ENCODE results near the gene OGG1. TPM values are rescaled to one million over a fixed set of nuclear protein-coding genes. Genes with fewer than 3 reads are reported as not detected.

OGG1 gene
- total RNA-seq, 1 donor from 2014 or later, result 38.4 TPM

DNA sequence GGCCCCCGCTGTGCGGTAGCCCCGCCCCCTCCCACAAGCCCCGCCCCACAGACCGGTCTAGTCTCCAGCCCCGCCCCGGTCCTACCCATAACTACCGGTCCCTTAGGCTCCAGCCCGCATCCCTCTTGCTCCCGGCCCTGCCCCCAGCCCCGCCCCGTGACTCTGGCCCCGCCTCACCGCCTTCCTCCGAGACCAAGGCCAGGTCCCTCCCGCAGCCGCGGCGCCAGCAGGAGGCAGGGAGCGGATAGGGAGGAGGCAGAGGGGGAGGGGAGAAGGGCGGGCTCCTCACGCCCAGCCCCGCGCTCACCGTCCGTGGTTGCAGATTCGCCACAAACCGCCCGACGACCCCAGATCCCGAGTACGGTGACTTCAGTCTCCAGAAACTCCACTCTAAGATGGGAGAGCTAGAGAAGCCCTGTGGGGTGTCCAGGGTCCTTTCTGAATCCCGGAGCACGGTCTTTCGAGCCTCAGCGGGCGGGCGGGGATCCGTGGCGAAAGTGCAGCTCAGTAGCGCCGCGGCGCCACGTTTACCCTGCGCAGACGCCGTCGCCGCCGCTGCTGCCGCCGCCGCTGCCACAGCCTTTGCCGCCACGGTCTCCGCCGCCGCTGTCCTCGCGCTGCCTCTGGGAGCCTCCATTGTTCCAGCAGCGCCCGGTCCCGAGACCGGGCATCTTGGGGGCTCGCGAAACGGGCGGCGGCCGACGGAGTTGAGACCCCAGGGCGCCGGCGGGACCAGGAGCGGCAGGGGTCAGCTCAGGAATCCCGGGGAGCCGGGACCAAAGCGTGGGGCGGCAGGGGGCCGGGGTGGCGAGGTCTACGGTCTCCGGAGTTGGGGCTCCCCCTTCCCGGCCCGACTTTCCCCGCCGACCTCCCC, 18.3 kb upstream of the OGG1 start, which contains the start of gene BRPF1:
Gene BRPF1, plus strand, starts transcription at position 530 of the 874 bp plus-strand sequence. CDS start 2,406 bp downstream, outside the sequence.
- Mint-ChIP-seq H3K27me3 (ENCODE audit: low read depth) (no peaks in the 10 kb centered on the region), H3K9me3 (no peaks in the 10 kb centered on the region), H3K4me1 (ENCODE audit: low read depth) (peaks cover 57% of the 10 kb centered on the region), H3K36me3 (ENCODE audit: low read depth) (peaks cover 35% of the 10 kb centered on the region), H3K27ac (peak within 1 kb of the TSS; percentile 90), H3K4me3 (ENCODE audit: low read depth) (peak within 1 kb of the TSS; percentile 96)
- DNase-seq (ENCODE audit: low spot score), result peak; percentile 96
- intact Hi-C loops (cut with micrococcal nuclease), result loop anchor here (1.0 to 5.0 kb wide), 8 partner anchors 18 to 591 kb away; partner anchors contain the start of genes CRELD1, JAGN1, MTMR14 and OGG1

DNA sequence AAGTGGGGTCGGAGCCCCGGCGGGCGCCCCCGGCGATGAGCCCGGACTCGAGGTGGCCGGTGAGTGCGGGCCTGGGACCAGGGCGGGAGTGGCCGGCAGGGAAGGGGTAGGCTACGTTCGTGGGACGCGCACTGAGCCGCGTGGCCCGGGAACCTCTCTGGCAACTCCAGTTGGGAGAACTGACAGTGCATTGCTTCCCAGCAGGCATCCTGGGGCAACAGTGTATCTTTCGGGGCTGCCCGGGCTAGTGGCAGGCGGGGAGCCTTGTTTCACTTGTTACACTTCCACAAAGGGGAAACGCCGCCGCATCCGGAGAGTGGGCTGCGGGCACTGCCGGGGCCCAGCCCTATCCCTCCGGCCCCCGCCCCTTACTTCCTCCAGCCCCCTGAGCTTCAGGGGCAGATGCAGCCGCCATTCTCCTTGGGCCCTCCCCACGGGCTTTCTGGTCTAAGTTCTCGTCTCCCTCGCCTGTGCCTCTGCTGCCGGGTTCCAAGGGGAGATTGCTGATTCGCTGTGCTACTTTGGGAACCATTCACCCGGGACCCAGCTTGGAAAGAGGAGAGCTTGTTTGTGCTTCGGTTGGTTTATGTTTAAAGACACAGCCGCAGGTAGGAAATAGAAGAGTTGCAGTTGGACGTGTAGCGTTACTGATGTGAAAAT, 17.5 kb upstream of the OGG1 start:
- Mint-ChIP-seq H3K36me3 (ENCODE audit: low read depth) (peaks cover 43% of the 10 kb centered on the region), H3K4me1 (ENCODE audit: low read depth) (peaks cover 56% of the 10 kb centered on the region), H3K4me3 (ENCODE audit: low read depth) (peak overlapping the region; percentile 96), H3K27me3 (ENCODE audit: low read depth) (no peaks in the 10 kb centered on the region), H3K9me3 (no peaks in the 10 kb centered on the region), H3K27ac (peak overlapping the region; percentile 83)
- DNase-seq (ENCODE audit: low spot score), result peak; percentile 47
- intact Hi-C loops (cut with micrococcal nuclease), result loop anchor here (5.0 kb wide), 1 partner anchor 590 kb away; the partner anchor contains the start of gene SEC13

DNA sequence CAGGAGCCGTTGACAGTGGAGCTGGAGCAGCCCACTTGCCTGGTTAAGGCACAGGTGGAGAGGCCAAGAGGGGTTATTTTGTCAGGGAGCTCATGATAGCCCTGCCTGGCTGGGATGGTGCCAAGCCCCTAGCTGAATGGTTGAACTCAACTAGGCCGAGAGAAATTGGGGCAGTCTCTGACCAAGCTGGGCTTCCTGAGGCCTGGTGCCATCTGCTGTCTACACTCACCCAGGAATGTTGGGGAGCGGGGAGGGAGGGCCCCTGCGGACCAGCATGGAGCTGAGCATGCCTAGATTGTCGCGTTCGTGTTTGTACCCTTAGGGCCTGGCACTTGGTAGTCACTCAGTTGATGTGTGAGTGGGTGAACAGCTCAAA, 17.0 kb upstream of the OGG1 start:
- intact Hi-C loops (cut with micrococcal nuclease), result loop anchor here (5.0 kb wide), 1 partner anchor 590 kb away; the partner anchor contains the start of gene SEC13
- peak overlapping the region; percentile 83 for H3K27ac Mint-ChIP-seq
- no peaks in the 10 kb centered on the region for H3K9me3 Mint-ChIP-seq
- H3K4me3 Mint-ChIP-seq (ENCODE audit: low read depth), result peak overlapping the region; percentile 96
- H3K36me3 Mint-ChIP-seq (ENCODE audit: low read depth), result peaks cover 45% of the 10 kb centered on the region
- H3K4me1 Mint-ChIP-seq (ENCODE audit: low read depth), result peaks cover 53% of the 10 kb centered on the region
- H3K27me3 Mint-ChIP-seq (ENCODE audit: low read depth), result no peaks in the 10 kb centered on the region
- no peak for DNase-seq (ENCODE audit: low spot score)

DNA sequence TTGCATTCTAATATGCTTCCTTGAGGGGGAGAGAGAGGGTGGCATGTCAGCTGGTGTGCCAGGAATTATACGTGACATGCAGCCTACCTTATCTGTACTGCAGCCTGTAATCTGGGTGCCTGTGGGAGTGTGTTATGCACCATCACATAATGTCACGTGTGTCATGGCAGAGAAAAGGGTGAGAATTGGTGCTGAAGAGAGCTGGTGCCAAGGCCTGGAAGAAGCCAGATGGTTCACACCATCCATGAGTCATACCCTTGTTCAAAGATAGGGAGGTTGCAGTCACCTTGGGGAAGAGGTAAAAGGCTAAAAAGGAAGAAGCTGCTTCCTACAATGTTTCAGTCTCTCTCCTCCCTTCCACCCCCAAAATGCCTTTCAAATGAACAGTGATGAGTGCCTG, 12.9 kb upstream of the OGG1 start:
- Mint-ChIP-seq H3K36me3 (ENCODE audit: low read depth) (peaks cover 82% of the 10 kb centered on the region), H3K27ac (peak overlapping the region; percentile 10), H3K4me3 (ENCODE audit: low read depth) (no peak overlapping the region), H3K4me1 (ENCODE audit: low read depth) (peaks cover 35% of the 10 kb centered on the region), H3K27me3 (ENCODE audit: low read depth) (no peaks in the 10 kb centered on the region), H3K9me3 (no peaks in the 10 kb centered on the region)
- intact Hi-C loops (cut with micrococcal nuclease), result no loop called here
- no peak for DNase-seq (ENCODE audit: low spot score)

DNA sequence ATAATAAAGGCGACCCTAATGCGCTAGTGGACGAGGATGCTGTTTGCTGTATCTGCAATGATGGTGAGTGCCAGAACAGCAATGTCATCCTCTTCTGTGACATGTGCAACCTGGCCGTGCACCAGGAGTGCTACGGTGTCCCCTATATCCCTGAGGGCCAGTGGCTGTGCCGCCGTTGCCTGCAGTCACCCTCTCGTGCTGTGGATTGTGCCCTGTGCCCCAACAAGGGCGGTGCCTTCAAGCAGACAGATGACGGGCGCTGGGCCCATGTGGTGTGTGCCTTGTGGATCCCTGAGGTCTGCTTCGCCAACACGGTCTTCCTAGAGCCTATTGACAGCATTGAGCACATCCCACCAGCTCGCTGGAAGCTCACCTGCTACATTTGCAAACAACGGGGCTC, 10.6 kb upstream of the OGG1 start:
- intact Hi-C loops (cut with micrococcal nuclease), result no loop called here
- H3K36me3 Mint-ChIP-seq (ENCODE audit: low read depth), result peaks cover 84% of the 10 kb centered on the region
- no peak overlapping the region for H3K4me3 Mint-ChIP-seq (ENCODE audit: low read depth)
- no peaks in the 10 kb centered on the region for H3K27me3 Mint-ChIP-seq (ENCODE audit: low read depth)
- H3K9me3 Mint-ChIP-seq, result no peaks in the 10 kb centered on the region
- H3K27ac Mint-ChIP-seq, result no peak overlapping the region
- H3K4me1 Mint-ChIP-seq (ENCODE audit: low read depth), result peaks cover 18% of the 10 kb centered on the region
- DNase-seq (ENCODE audit: low spot score), result no peak

DNA sequence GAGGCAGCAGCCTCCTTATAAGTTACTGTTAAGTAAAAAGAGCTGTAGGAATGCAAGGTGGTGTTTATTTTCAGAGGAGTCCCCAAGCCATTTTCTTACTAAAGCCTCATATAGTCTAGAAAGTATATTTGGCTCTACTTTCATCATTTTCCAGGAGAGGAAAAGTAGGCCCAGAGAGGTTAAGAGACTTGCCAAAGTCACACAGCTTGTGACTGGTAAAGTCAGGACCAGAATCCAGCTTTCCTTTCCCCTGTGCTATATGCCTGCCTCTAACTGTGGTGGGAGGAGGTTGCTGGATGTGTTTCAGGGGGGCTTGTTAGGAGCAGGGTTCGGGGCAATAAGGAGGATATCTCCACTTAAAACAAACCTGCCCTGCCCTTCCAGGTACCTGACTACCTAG, 7.2 kb upstream of the OGG1 start:
- peaks cover 85% of the 10 kb centered on the region for H3K36me3 Mint-ChIP-seq (ENCODE audit: low read depth)
- H3K4me3 Mint-ChIP-seq (ENCODE audit: low read depth), result no peak overlapping the region
- DNase-seq (ENCODE audit: low spot score), result no peak
- no peak overlapping the region for H3K27ac Mint-ChIP-seq
- no peaks in the 10 kb centered on the region for H3K27me3 Mint-ChIP-seq (ENCODE audit: low read depth)
- peaks cover 2% of the 10 kb centered on the region for H3K4me1 Mint-ChIP-seq (ENCODE audit: low read depth)
- H3K9me3 Mint-ChIP-seq, result no peaks in the 10 kb centered on the region
- intact Hi-C loops (cut with micrococcal nuclease), result no loop called here

DNA sequence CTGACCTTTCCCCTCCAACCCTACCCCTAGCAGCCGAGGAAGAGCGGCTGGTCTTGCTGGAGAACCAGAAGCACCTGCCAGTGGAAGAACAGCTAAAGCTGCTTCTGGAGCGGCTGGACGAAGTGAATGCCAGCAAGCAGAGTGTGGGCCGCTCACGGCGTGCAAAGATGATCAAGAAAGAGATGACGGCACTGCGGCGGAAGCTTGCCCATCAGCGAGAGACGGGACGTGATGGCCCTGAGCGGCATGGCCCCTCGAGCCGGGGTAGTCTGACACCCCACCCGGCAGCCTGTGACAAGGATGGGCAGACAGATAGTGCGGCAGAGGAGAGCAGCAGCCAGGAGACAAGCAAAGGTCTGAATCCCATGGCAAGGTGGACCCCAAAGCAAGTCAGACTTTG, 6.2 kb upstream of the OGG1 start:
- H3K9me3 Mint-ChIP-seq, result no peaks in the 10 kb centered on the region
- intact Hi-C loops (cut with micrococcal nuclease), result no loop called here
- H3K4me1 Mint-ChIP-seq (ENCODE audit: low read depth), result peaks cover 2% of the 10 kb centered on the region
- no peak overlapping the region for H3K27ac Mint-ChIP-seq
- no peak overlapping the region for H3K4me3 Mint-ChIP-seq (ENCODE audit: low read depth)
- no peak for DNase-seq (ENCODE audit: low spot score)
- H3K27me3 Mint-ChIP-seq (ENCODE audit: low read depth), result no peaks in the 10 kb centered on the region
- H3K36me3 Mint-ChIP-seq (ENCODE audit: low read depth), result peaks cover 88% of the 10 kb centered on the region

DNA sequence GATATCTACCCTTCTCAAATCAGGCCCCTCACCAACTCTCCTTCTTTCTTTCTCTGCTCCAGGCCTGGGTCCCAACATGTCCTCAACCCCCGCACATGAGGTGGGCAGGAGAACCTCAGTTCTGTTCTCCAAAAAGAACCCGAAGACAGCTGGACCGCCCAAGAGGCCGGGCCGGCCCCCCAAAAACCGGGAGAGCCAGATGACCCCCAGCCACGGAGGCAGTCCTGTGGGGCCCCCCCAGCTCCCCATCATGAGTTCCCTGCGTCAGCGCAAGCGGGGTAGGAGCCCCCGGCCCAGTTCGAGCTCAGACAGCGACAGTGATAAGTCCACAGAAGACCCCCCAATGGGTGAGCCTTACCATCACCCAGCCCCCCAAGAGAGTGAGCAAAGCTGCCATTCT, 5.6 kb upstream of the OGG1 start:
- Mint-ChIP-seq H3K4me3 (ENCODE audit: low read depth) (no peak overlapping the region), H3K27ac (no peak overlapping the region), H3K4me1 (ENCODE audit: low read depth) (peaks cover 5% of the 10 kb centered on the region), H3K36me3 (ENCODE audit: low read depth) (peaks cover 89% of the 10 kb centered on the region), H3K27me3 (ENCODE audit: low read depth) (no peaks in the 10 kb centered on the region), H3K9me3 (no peaks in the 10 kb centered on the region)
- intact Hi-C loops (cut with micrococcal nuclease), result no loop called here
- no peak for DNase-seq (ENCODE audit: low spot score)

DNA sequence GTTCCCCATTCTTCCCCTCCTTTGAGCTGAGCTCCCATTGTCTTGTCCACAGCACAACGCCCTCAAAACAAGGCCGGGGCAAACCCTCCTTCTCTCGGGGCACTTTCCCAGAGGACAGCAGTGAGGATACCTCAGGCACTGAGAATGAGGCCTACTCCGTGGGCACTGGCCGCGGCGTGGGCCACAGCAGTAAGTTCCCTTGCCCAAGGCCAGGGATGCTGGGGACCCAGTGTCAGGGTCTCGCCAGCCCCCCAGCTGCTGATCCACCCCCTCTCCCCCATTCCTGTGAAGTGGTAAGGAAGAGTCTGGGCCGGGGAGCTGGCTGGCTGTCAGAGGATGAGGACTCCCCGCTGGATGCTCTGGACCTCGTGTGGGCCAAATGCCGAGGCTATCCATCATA, 4.2 kb upstream of the OGG1 start:
- Mint-ChIP-seq H3K27ac (no peak overlapping the region), H3K36me3 (ENCODE audit: low read depth) (peaks cover 79% of the 10 kb centered on the region), H3K4me3 (ENCODE audit: low read depth) (no peak overlapping the region), H3K4me1 (ENCODE audit: low read depth) (peaks cover 8% of the 10 kb centered on the region), H3K9me3 (no peaks in the 10 kb centered on the region), H3K27me3 (ENCODE audit: low read depth) (no peaks in the 10 kb centered on the region)
- intact Hi-C loops (cut with micrococcal nuclease), result no loop called here
- DNase-seq (ENCODE audit: low spot score), result no peak

DNA sequence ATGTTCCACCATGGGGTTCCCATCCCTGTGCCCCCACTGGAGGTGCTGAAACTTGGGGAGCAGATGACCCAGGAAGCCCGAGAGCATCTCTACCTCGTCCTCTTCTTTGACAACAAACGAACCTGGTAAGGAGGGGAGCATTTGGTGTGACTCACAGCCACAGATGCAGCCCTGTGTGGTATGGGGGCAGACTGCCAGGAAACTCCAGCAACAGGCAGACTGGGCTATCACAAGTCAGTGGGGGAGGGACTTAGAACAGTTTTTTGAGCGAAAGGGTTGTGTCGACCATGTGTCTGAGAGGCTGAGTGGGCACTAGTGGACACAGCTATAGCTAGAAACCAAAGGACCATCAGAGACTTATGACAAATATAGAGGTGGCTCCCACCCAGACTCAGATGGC, 3.4 kb upstream of the OGG1 start:
- no peak overlapping the region for H3K4me3 Mint-ChIP-seq (ENCODE audit: low read depth)

DNA sequence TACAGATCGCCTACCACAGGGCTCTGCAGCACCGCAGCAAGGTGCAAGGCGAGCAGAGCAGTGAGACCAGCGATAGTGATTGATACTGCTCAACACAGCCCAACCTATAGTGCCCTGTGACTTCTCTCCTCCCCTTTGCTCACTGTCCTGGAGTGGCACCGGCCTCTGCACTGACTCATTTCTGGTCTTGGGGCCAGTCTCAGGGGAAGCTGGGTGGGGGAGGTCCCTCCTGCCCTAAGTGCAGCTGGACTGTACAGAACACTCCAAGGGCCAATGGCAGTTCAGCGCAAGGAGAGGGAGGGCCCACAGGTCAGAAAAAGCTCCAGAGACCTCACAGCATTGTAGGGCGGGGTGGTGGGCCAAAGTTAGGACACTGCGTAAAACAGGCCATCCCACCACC, 2.5 kb upstream of the OGG1 start:
- peaks cover 20% of the 10 kb centered on the region for H3K4me1 Mint-ChIP-seq (ENCODE audit: low read depth)
- intact Hi-C loops (cut with micrococcal nuclease), result no loop called here
- H3K9me3 Mint-ChIP-seq, result no peaks in the 10 kb centered on the region
- peaks cover 75% of the 10 kb centered on the region for H3K36me3 Mint-ChIP-seq (ENCODE audit: low read depth)
- DNase-seq (ENCODE audit: low spot score), result no peak
- no peaks in the 10 kb centered on the region for H3K27me3 Mint-ChIP-seq (ENCODE audit: low read depth)
- no peak overlapping the region for H3K27ac Mint-ChIP-seq
- H3K4me3 Mint-ChIP-seq (ENCODE audit: low read depth), result no peak overlapping the region

More for the DNA sequence above, 3.4 kb upstream of the OGG1 start:
- intact Hi-C loops (cut with micrococcal nuclease), result no loop called here
- Mint-ChIP-seq H3K9me3 (no peaks in the 10 kb centered on the region), H3K4me1 (ENCODE audit: low read depth) (peaks cover 12% of the 10 kb centered on the region), H3K27me3 (ENCODE audit: low read depth) (no peaks in the 10 kb centered on the region), H3K36me3 (ENCODE audit: low read depth) (peaks cover 73% of the 10 kb centered on the region), H3K27ac (no peak overlapping the region)
- DNase-seq (ENCODE audit: low spot score), result no peak

DNA sequence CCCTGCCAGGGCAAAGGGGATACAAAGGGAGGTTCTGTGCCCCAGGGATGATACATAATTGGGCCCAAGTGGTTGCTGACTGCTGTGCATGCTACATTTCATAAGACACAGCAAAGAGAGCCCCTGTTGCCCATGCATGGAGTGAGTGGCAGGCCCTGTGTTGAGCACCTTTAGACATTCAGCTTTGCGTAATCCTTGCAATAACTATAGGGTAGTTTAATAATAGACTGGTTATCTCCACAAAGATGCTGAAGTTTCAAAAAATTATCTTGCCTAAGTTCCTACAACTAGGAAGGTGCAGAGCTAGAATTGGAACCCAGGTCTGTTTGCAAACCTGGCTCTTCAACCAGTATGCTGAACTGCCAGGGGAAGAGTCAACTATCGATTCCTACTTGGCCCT, 1.7 kb upstream of the OGG1 start:
- Mint-ChIP-seq H3K9me3 (no peaks in the 10 kb centered on the region), H3K4me3 (ENCODE audit: low read depth) (no peak overlapping the region), H3K4me1 (ENCODE audit: low read depth) (peaks cover 20% of the 10 kb centered on the region), H3K36me3 (ENCODE audit: low read depth) (peaks cover 74% of the 10 kb centered on the region), H3K27ac (no peak overlapping the region), H3K27me3 (ENCODE audit: low read depth) (no peaks in the 10 kb centered on the region)
- no peak for DNase-seq (ENCODE audit: low spot score)
- intact Hi-C loops (cut with micrococcal nuclease), result no loop called here

DNA sequence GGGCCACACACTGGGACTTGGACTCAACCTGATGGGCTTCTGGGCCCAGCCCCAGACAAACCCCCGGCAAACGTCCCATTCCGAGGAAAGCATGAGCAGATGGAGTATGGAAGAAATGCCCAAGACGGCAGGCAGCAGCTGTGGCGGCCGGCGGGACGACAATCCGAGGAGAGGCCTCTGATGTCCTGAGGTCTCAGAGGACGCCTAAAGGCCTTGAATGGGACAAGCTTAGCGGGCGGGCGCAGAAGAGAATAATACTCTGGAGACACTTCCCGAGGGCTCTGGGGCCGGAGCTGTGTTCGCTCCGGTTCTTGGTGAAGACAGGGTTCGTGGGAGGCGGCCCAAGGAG, 482 bp upstream of the OGG1 start:
- Mint-ChIP-seq H3K9me3 (no peaks in the 10 kb centered on the region), H3K27me3 (ENCODE audit: low read depth) (no peaks in the 10 kb centered on the region), H3K4me3 (ENCODE audit: low read depth) (peak overlapping the region; percentile 95), H3K27ac (peak overlapping the region; percentile 94), H3K36me3 (ENCODE audit: low read depth) (peaks cover 71% of the 10 kb centered on the region), H3K4me1 (ENCODE audit: low read depth) (peaks cover 23% of the 10 kb centered on the region)
- intact Hi-C loops (cut with micrococcal nuclease), result loop anchor here (1.0 kb wide), 1 partner anchor 18 kb away; the partner anchor contains the start of gene BRPF1
- no peak for DNase-seq (ENCODE audit: low spot score)
